ENCODE data around the gene TEX11.
"Not testable (repeated sequence)": the region's sequence is repeated elsewhere in the genome, so short reads cannot be mapped to it uniquely, and the experiment has no call there.

TEX11 gene

DNA sequence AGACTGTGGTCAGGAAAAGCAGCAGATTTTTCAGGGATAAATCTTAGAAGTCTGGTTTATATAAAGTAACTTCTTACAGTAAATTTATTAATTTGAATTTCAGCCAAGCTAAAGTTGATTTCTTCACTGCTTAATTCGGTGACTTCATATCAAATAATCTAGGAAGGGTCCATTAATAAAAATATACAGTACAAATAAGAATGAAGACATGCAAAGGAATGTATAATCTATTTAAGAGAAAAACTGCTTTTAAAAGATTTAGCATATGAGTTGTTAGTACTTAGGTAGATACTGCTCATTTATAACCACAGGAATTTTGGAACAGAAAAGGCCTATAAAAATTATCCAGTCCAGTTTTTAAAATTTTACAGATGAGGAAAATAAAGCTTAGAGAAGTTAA, 286.8 kb downstream of the TEX11 start:
- H3K27ac ChIP-seq (ENCODE audit: low read depth, low read length): no peak overlapping the region
- H3K27me3 ChIP-seq (ENCODE audit: control insufficient read depth in 1 of 2, insufficient read depth in 2 of 2, low read length in 2 of 2): no peaks in the 10 kb centered on the region
- no peak overlapping the region for H3K4me3 ChIP-seq (ENCODE audit: low read depth in 1 of 2, low read length in 2 of 2)
- H3K9me3 ChIP-seq (ENCODE audit: control insufficient read depth in 1 of 2, low read length in 2 of 2): no peaks in the 10 kb centered on the region
- no peak overlapping the region for H3K9ac ChIP-seq (ENCODE audit: low read depth in 1 of 2, low read length in 2 of 2)
- no peaks in the 10 kb centered on the region for H3K36me3 ChIP-seq (ENCODE audit: control insufficient read depth in 1 of 2, insufficient read depth in 2 of 2, low read length in 2 of 2)
- no peaks in the 10 kb centered on the region for H3K4me1 ChIP-seq (ENCODE audit: control insufficient read depth in 1 of 2, insufficient read depth in 2 of 2, low read length in 2 of 2)

DNA sequence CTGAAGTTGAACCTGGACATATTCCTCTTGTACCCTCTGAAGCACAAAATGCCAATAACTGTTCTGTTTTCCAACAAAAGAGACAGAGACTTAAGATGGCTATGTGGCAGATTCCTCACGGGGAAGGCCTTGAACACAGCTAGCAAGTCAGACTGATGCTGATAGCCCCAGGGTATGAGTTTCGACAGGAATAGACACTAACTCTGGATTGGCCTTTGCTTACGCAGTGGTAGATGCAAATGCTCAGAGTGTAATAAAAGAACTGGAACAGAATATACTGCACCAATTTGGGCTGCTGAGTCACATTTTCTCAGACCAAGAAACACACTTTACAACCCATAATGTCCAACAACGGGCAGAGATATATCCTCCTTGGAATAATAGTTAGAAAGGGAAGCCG, 290.0 kb downstream of the TEX11 start:
- Histone ChIP-seq H3K9me3 (ENCODE audit: control insufficient read depth in 1 of 2, low read length in 2 of 2) (no peaks in the 10 kb centered on the region), H3K4me3 (ENCODE audit: low read depth in 1 of 2, low read length in 2 of 2) (no peak overlapping the region), H3K27ac (ENCODE audit: low read depth, low read length) (no peak overlapping the region), H3K4me1 (ENCODE audit: control insufficient read depth in 1 of 2, insufficient read depth in 2 of 2, low read length in 2 of 2) (no peaks in the 10 kb centered on the region), H3K27me3 (ENCODE audit: control insufficient read depth in 1 of 2, insufficient read depth in 2 of 2, low read length in 2 of 2) (no peaks in the 10 kb centered on the region), H3K36me3 (ENCODE audit: control insufficient read depth in 1 of 2, insufficient read depth in 2 of 2, low read length in 2 of 2) (no peaks in the 10 kb centered on the region), H3K9ac (ENCODE audit: low read depth in 1 of 2, low read length in 2 of 2) (no peak overlapping the region)

GRCh38 chrX:70613295-70613694, 295.2 kb downstream of the TEX11 start:
- no peaks in the 10 kb centered on the region for H3K9me3 ChIP-seq (ENCODE audit: control insufficient read depth in 1 of 2, low read length in 2 of 2)
- no peaks in the 10 kb centered on the region for H3K27me3 ChIP-seq (ENCODE audit: control insufficient read depth in 1 of 2, insufficient read depth in 2 of 2, low read length in 2 of 2)
- no peaks in the 10 kb centered on the region for H3K4me1 ChIP-seq (ENCODE audit: control insufficient read depth in 1 of 2, insufficient read depth in 2 of 2, low read length in 2 of 2)
- no peaks in the 10 kb centered on the region for H3K36me3 ChIP-seq (ENCODE audit: control insufficient read depth in 1 of 2, insufficient read depth in 2 of 2, low read length in 2 of 2)
- no peak overlapping the region for H3K9ac ChIP-seq (ENCODE audit: low read depth in 1 of 2, low read length in 2 of 2)
- no peak overlapping the region for H3K4me3 ChIP-seq (ENCODE audit: low read depth in 1 of 2, low read length in 2 of 2)
- no peak overlapping the region for H3K27ac ChIP-seq (ENCODE audit: low read depth, low read length)

DNA sequence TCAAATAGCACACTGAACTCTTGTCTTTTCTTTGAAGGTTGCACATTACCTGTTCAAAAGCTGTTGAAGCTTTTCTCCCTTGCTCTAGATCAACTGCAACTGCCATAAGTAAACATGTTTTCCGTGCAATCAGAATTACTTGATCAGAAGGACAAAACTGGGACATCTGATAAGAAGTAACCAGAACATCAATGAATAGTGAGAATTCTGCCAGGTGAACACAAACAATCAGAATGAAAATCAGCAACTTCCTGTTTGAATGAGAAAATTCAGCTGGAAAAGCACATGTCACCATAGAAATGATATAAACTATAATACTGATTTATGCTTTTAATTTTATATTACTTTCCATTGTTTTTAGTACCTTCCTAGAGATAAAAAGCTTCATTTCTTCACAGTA, 303.2 kb downstream of the TEX11 start:
- no peaks in the 10 kb centered on the region for H3K4me1 ChIP-seq (ENCODE audit: control insufficient read depth in 1 of 2, insufficient read depth in 2 of 2, low read length in 2 of 2)
- H3K9ac ChIP-seq (ENCODE audit: low read depth in 1 of 2, low read length in 2 of 2): no peak overlapping the region
- H3K36me3 ChIP-seq (ENCODE audit: control insufficient read depth in 1 of 2, insufficient read depth in 2 of 2, low read length in 2 of 2): no peaks in the 10 kb centered on the region
- H3K27me3 ChIP-seq (ENCODE audit: control insufficient read depth in 1 of 2, insufficient read depth in 2 of 2, low read length in 2 of 2): no peaks in the 10 kb centered on the region
- no peak overlapping the region for H3K4me3 ChIP-seq (ENCODE audit: low read depth in 1 of 2, low read length in 2 of 2)
- no peak overlapping the region for H3K27ac ChIP-seq (ENCODE audit: low read depth, low read length)
- no peaks in the 10 kb centered on the region for H3K9me3 ChIP-seq (ENCODE audit: control insufficient read depth in 1 of 2, low read length in 2 of 2)

DNA sequence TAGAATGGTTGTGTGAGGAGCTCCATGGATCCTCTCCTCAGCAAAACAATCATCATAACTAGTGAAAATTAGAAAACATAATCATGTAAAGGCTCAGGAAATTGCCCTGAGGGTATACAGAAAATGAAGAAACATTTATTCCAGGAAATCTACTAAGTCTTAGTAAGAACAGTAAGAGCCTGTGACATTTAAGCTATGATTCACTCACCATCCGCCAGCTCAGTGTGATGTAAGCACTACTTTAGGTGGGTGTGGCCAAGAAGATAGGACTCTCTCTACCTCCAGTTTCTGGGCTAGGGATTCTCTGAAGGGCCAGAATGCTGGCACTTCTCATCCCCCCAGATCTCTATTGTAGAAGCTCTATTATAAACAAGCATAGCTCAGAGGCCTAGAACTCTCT, 316.4 kb downstream of the TEX11 start:
- no peaks in the 10 kb centered on the region for H3K4me1 ChIP-seq (ENCODE audit: control insufficient read depth in 1 of 2, insufficient read depth in 2 of 2, low read length in 2 of 2)
- H3K36me3 ChIP-seq (ENCODE audit: control insufficient read depth in 1 of 2, insufficient read depth in 2 of 2, low read length in 2 of 2): no peaks in the 10 kb centered on the region
- H3K9me3 ChIP-seq (ENCODE audit: control insufficient read depth in 1 of 2, low read length in 2 of 2): no peaks in the 10 kb centered on the region
- H3K4me3 ChIP-seq (ENCODE audit: low read depth in 1 of 2, low read length in 2 of 2): no peak overlapping the region
- H3K9ac ChIP-seq (ENCODE audit: low read depth in 1 of 2, low read length in 2 of 2): no peak overlapping the region
- no peaks in the 10 kb centered on the region for H3K27me3 ChIP-seq (ENCODE audit: control insufficient read depth in 1 of 2, insufficient read depth in 2 of 2, low read length in 2 of 2)
- no peak overlapping the region for H3K27ac ChIP-seq (ENCODE audit: low read depth, low read length)

- not testable (repeated sequence) for H3K27ac ChIP-seq (ENCODE audit: low read depth, low read length); H3K9ac ChIP-seq (ENCODE audit: low read depth in 1 of 2, low read length in 2 of 2); H3K4me1 ChIP-seq (ENCODE audit: control insufficient read depth in 1 of 2, insufficient read depth in 2 of 2, low read length in 2 of 2); H3K27me3 ChIP-seq (ENCODE audit: control insufficient read depth in 1 of 2, insufficient read depth in 2 of 2, low read length in 2 of 2); H3K9me3 ChIP-seq (ENCODE audit: control insufficient read depth in 1 of 2, low read length in 2 of 2); H3K4me3 ChIP-seq (ENCODE audit: low read depth in 1 of 2, low read length in 2 of 2); H3K36me3 ChIP-seq (ENCODE audit: control insufficient read depth in 1 of 2, insufficient read depth in 2 of 2, low read length in 2 of 2)
Measured at GRCh38 chrX:70587158-70587557, 321.4 kb downstream of the TEX11 start.

- Histone ChIP-seq H3K4me3 (ENCODE audit: low read depth in 1 of 2, low read length in 2 of 2) (no peak overlapping the region), H3K27me3 (ENCODE audit: control insufficient read depth in 1 of 2, insufficient read depth in 2 of 2, low read length in 2 of 2) (no peaks in the 10 kb centered on the region), H3K36me3 (ENCODE audit: control insufficient read depth in 1 of 2, insufficient read depth in 2 of 2, low read length in 2 of 2) (no peaks in the 10 kb centered on the region), H3K27ac (ENCODE audit: low read depth, low read length) (no peak overlapping the region), H3K9ac (ENCODE audit: low read depth in 1 of 2, low read length in 2 of 2) (no peak overlapping the region), H3K4me1 (ENCODE audit: control insufficient read depth in 1 of 2, insufficient read depth in 2 of 2, low read length in 2 of 2) (no peaks in the 10 kb centered on the region), H3K9me3 (ENCODE audit: control insufficient read depth in 1 of 2, low read length in 2 of 2) (no peaks in the 10 kb centered on the region)
Measured at GRCh38 chrX:70577442-70577841, 331.1 kb downstream of the TEX11 start.

DNA sequence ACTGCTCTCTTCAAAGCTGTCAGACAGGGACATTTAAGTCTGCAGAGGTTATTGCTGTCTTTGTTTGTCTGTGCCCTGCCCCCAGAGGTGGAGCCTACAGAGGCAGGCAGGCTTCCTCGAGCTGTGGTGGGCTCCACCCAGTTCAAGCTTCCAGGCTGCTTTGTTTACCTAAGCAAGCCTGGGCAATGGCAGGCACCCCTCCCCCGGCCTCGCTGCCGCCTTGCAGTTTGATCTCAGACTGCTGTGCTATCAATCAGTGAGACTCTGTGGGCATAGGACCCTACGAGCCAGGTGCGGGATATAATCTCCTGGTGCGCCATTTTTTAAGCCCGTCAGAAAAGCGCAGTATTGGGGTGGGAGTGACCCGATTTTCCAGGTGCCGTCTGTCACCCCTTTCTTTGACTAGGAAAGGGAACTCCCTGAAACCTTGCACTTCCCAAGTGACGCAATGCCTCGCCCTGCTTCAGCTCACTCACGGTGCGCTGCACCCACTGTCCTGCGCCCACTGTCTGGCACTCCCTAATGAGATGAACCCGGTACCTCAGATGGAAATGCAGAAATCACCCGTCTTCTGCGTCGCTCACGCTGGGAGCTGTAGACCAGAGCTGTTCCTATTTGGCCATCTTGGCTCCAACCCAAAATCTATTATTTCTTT, 338.5 kb downstream of the TEX11 start:
- not testable (repeated sequence) for H3K36me3 ChIP-seq (ENCODE audit: control insufficient read depth in 1 of 2, insufficient read depth in 2 of 2, low read length in 2 of 2); H3K27ac ChIP-seq (ENCODE audit: low read depth, low read length); H3K9ac ChIP-seq (ENCODE audit: low read depth in 1 of 2, low read length in 2 of 2); H3K4me1 ChIP-seq (ENCODE audit: control insufficient read depth in 1 of 2, insufficient read depth in 2 of 2, low read length in 2 of 2); H3K4me3 ChIP-seq (ENCODE audit: low read depth in 1 of 2, low read length in 2 of 2); H3K9me3 ChIP-seq (ENCODE audit: control insufficient read depth in 1 of 2, low read length in 2 of 2); H3K27me3 ChIP-seq (ENCODE audit: control insufficient read depth in 1 of 2, insufficient read depth in 2 of 2, low read length in 2 of 2)

- Histone ChIP-seq H3K4me3 (ENCODE audit: low read depth in 1 of 2, low read length in 2 of 2) (no peak overlapping the region), H3K27me3 (ENCODE audit: control insufficient read depth in 1 of 2, insufficient read depth in 2 of 2, low read length in 2 of 2) (no peaks in the 10 kb centered on the region), H3K27ac (ENCODE audit: low read depth, low read length) (no peak overlapping the region), H3K36me3 (ENCODE audit: control insufficient read depth in 1 of 2, insufficient read depth in 2 of 2, low read length in 2 of 2) (no peaks in the 10 kb centered on the region), H3K9me3 (ENCODE audit: control insufficient read depth in 1 of 2, low read length in 2 of 2) (no peaks in the 10 kb centered on the region), H3K4me1 (ENCODE audit: control insufficient read depth in 1 of 2, insufficient read depth in 2 of 2, low read length in 2 of 2) (peaks cover 0 to 3% of the 10 kb centered on the region in 2 donors), H3K9ac (ENCODE audit: low read depth in 1 of 2, low read length in 2 of 2) (no peak overlapping the region)
Measured at GRCh38 chrX:70554948-70555347, 353.6 kb downstream of the TEX11 start.

DNA sequence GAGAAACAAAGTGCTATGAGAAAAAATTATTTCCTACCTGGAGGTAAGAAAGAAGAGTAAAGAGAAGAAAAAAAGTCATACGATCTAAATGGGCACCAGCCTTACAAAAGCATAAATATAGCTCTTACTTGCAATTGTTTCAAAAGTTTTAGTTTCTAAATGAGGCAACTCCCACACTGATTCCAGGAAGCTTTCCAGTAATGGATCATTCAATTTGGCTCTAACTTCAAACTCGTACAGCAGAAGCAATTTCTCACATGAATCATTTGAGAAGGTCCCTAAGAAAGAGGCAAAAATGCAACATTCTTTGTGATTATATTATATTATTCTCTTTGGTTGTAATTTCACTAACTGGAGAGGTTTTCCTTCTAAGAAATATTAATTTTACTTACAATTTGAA, 354.0 kb downstream of the TEX11 start:
- Histone ChIP-seq H3K36me3 (ENCODE audit: control insufficient read depth in 1 of 2, insufficient read depth in 2 of 2, low read length in 2 of 2) (no peaks in the 10 kb centered on the region), H3K27ac (ENCODE audit: low read depth, low read length) (no peak overlapping the region), H3K9ac (ENCODE audit: low read depth in 1 of 2, low read length in 2 of 2) (no peak overlapping the region)

DNA sequence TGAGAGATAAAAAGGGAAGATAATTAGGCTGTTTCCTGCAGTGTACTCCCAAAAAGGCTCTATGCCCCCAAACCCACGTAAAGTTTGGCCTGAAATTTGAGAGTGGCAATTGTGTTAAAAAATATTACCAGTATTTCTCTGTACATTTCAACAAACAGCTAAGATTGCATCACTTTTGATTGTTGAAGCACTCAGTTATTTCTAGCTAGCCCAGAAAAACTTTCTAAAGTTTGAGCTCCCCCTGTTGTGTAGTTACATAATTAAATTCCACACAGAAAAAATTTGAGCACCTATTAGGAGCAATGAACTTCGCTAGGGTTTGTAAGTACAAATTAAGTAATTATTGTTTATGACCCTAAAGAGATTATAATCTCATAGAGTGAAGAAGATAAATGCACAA, 354.4 kb downstream of the TEX11 start:
- Histone ChIP-seq H3K27me3 (ENCODE audit: control insufficient read depth in 1 of 2, insufficient read depth in 2 of 2, low read length in 2 of 2) (no peaks in the 10 kb centered on the region), H3K27ac (ENCODE audit: low read depth, low read length) (no peak overlapping the region), H3K9me3 (ENCODE audit: control insufficient read depth in 1 of 2, low read length in 2 of 2) (no peaks in the 10 kb centered on the region), H3K4me3 (ENCODE audit: low read depth in 1 of 2, low read length in 2 of 2) (no peak overlapping the region), H3K9ac (ENCODE audit: low read depth in 1 of 2, low read length in 2 of 2) (no peak overlapping the region), H3K36me3 (ENCODE audit: control insufficient read depth in 1 of 2, insufficient read depth in 2 of 2, low read length in 2 of 2) (no peaks in the 10 kb centered on the region), H3K4me1 (ENCODE audit: control insufficient read depth in 1 of 2, insufficient read depth in 2 of 2, low read length in 2 of 2) (peaks cover 0 to 3% of the 10 kb centered on the region in 2 donors)

More for the DNA sequence above, 354.0 kb downstream of the TEX11 start:
- no peaks in the 10 kb centered on the region for H3K27me3 ChIP-seq (ENCODE audit: control insufficient read depth in 1 of 2, insufficient read depth in 2 of 2, low read length in 2 of 2)
- H3K4me3 ChIP-seq (ENCODE audit: low read depth in 1 of 2, low read length in 2 of 2): no peak overlapping the region
- H3K4me1 ChIP-seq (ENCODE audit: control insufficient read depth in 1 of 2, insufficient read depth in 2 of 2, low read length in 2 of 2): peaks cover 0 to 3% of the 10 kb centered on the region in 2 donors
- H3K9me3 ChIP-seq (ENCODE audit: control insufficient read depth in 1 of 2, low read length in 2 of 2): no peaks in the 10 kb centered on the region
